ENCODE measurements around the gene PRKN.

DNA sequence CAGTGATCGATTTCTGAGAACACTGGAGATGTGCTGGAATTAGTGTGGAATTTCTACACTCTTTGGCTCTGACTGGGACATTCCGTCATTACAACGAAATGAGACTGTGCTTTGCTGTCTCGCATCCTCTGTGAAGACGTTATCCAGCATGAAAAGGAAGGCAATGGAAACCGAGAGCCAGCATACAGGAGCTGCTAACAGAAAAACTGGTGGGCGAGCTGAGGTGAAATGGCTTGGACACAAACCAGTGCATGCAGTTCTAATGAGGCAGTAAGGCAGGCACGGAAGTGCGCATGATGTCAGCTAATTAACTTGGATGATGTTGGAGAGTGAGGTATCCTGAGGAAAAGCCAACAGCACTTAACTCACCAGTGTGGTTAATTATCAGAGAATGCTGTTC, 1250.9 kb downstream of the PRKN start:
- TF ChIP-seq, protein P1, sequence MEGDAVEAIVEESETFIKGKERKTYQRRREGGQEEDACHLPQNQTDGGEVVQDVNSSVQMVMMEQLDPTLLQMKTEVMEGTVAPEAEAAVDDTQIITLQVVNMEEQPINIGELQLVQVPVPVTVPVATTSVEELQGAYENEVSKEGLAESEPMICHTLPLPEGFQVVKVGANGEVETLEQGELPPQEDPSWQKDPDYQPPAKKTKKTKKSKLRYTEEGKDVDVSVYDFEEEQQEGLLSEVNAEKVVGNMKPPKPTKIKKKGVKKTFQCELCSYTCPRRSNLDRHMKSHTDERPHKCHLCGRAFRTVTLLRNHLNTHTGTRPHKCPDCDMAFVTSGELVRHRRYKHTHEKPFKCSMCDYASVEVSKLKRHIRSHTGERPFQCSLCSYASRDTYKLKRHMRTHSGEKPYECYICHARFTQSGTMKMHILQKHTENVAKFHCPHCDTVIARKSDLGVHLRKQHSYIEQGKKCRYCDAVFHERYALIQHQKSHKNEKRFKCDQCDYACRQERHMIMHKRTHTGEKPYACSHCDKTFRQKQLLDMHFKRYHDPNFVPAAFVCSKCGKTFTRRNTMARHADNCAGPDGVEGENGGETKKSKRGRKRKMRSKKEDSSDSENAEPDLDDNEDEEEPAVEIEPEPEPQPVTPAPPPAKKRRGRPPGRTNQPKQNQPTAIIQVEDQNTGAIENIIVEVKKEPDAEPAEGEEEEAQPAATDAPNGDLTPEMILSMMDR (IDR thresholded peaks at IDR 0.05) = no peak
- TF ChIP-seq POLR2A (IDR thresholded peaks at IDR 0.05) (no peak), POLR2AphosphoS5 (IDR thresholded peaks at IDR 0.05) (no peak)
